ENCODE data around the gene SPATC1L. TPM values are rescaled to one million over a fixed set of nuclear protein-coding genes. Genes with fewer than 3 reads are reported as not detected.

Gene SPATC1L
- polyA plus RNA-seq, 3 donors: 3.3 to 6.7 (median 5.8) TPM

DNA sequence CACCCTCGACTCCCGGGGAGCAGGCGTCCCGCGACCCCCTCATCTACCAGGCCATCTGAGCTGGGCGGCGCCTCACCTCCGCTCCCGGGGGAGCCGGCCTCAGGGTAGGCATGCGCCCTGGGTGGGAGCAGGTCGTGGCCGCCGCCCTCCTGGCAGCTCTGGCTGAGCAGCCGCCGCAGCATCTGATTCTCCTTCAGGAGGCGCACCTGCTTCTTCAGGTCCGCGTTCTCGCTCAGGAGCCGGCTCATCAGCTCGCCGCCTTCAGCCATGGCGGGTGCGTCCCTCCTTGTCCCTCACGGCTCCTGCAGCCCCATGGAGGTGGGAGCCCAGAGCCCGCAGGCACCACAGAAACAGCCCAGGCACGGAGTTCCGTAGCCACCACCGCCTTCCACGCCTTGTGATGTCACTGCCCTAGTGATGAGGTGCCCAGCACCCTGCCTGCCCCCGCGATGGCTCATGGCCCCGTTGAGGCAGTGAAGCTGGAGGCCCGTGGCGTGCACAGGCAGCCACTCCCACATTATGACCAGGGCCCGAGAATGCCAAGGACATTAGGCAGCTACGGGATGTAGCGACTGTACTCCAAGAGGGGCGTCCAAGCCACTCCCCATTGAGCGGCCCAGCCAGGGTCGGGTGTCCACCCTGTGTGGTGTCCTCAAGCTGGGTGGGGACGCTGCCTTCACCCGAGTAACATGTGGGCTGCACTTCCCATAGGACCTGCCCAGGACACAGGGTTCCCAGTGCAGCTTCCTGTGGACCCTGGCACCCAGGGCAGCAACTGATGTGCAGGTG lies 1.5 kb downstream of the SPATC1L start:
- no peak for TF ChIP-seq CTCF (IDR thresholded peaks at IDR 0.05)
- 92% methylated on average over 43 of the region's 44 CpGs for WGBS (ENCODE audit: insufficient coverage)
- Histone ChIP-seq H3K9me3 (replicated peaks in 1 of 2; ENCODE audit: control insufficient read depth in 1 of 2, insufficient read depth in 1 of 2, low read length in 2 of 2) (no peaks in the 10 kb centered on the region), H3K4me2 (replicated peaks; ENCODE audit: extremely low read depth, low read length, poor library complexity, severe bottlenecking) (no peak overlapping the region), H4K20me1 (ENCODE audit: insufficient read depth, low read length) (no peaks in the 10 kb centered on the region), H3K9ac (ENCODE audit: insufficient read depth, low read length, poor library complexity, severe bottlenecking) (no peak overlapping the region), H3K4me3 (replicated peaks in 1 of 3; ENCODE audit: low read depth in 2 of 3, low read length in 3 of 3) (no peak overlapping the region), H3K36me3 (replicated peaks in 1 of 2; ENCODE audit: control insufficient read depth in 1 of 2, insufficient read depth in 2 of 2, low read length in 2 of 2) (no peaks in the 10 kb centered on the region), H3K27ac (ENCODE audit: low read depth in 1 of 2, low read length in 2 of 2) (no peak overlapping the region), H2AFZ (ENCODE audit: insufficient read depth, low read depth, low read length, poor library complexity, severe bottlenecking) (no peak overlapping the region), H3K79me2 (ENCODE audit: insufficient read depth, low read length) (no peaks in the 10 kb centered on the region), H3K4me1 (ENCODE audit: control insufficient read depth in 1 of 2, insufficient read depth in 2 of 2, low read length in 2 of 2) (peaks cover 4 to 5% of the 10 kb centered on the region in 2 donors), H3K27me3 (ENCODE audit: control insufficient read depth in 2 of 2, insufficient read depth in 2 of 2, low read length in 2 of 2) (no peaks in the 10 kb centered on the region)
- H3K36me3 Mint-ChIP-seq: no peaks in the 10 kb centered on the region
- H3K4me3 Mint-ChIP-seq: no peak overlapping the region
- H3K27me3 Mint-ChIP-seq (ENCODE audit: low read depth in 3 of 3): peaks cover 0 to 2% (median under 1%) of the 10 kb centered on the region in 3 donors
- intact Hi-C loops (cut with micrococcal nuclease): loop anchor here in 1 of 2 donors (5.0 to 10.0 kb wide), 2 partner anchors 45 to 142 kb away; partner anchors contain the start of genes C21orf58, LSS and PCNT
- peaks cover 11% of the 10 kb centered on the region for H3K4me1 Mint-ChIP-seq
- DNase-seq: peak in 1 of 3 donors; percentile 20
- H3K27ac Mint-ChIP-seq: no peak overlapping the region
- peaks cover 0 to 9% (median 0%) of the 10 kb centered on the region in 7 donors for H3K9me3 Mint-ChIP-seq

DNA sequence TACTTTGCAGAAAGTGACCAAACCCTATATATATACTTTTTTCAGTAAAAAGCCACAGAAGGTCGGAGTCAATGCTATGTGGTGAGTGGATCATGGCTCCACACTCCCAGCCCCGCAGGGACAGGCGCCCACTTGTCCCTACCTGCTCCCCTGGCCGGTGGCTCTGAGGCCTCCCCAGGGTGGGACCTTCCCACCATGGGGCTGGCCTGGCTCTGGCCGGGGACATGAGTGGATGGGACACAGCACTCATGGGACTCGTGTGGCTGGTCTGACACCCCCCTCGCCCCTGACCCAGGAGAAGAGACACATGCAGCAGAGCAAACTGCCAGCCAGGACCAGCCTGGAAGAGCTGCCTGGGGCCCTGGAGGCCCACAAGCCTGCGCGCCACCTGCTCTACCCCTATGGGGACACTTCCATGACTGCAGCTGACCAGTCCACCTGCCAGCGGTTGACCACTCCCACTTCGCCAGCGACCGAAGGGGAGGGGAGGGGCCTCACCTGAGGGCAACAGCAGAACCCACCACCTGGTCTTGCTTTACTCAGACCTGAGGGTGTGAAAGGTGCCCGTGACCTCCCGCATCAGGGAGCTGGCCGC lies 2.2 kb downstream of the SPATC1L start:
- H3K27me3 Mint-ChIP-seq (ENCODE audit: low read depth in 3 of 3): peaks cover 0 to 2% (median 0%) of the 10 kb centered on the region in 3 donors
- Histone ChIP-seq H4K20me1 (ENCODE audit: insufficient read depth, low read length) (no peaks in the 10 kb centered on the region), H3K27me3 (ENCODE audit: control insufficient read depth in 2 of 2, insufficient read depth in 2 of 2, low read length in 2 of 2) (no peaks in the 10 kb centered on the region), H3K36me3 (replicated peaks in 1 of 2; ENCODE audit: control insufficient read depth in 1 of 2, insufficient read depth in 2 of 2, low read length in 2 of 2) (no peaks in the 10 kb centered on the region), H3K9me3 (replicated peaks in 1 of 2; ENCODE audit: control insufficient read depth in 1 of 2, insufficient read depth in 1 of 2, low read length in 2 of 2) (no peaks in the 10 kb centered on the region), H3K9ac (ENCODE audit: insufficient read depth, low read length, poor library complexity, severe bottlenecking) (no peak overlapping the region), H3K79me2 (ENCODE audit: insufficient read depth, low read length) (no peaks in the 10 kb centered on the region), H2AFZ (ENCODE audit: insufficient read depth, low read depth, low read length, poor library complexity, severe bottlenecking) (no peak overlapping the region), H3K27ac (ENCODE audit: low read depth in 1 of 2, low read length in 2 of 2) (no peak overlapping the region), H3K4me1 (ENCODE audit: control insufficient read depth in 1 of 2, insufficient read depth in 2 of 2, low read length in 2 of 2) (peaks cover 4 to 5% of the 10 kb centered on the region in 2 donors), H3K4me2 (replicated peaks; ENCODE audit: extremely low read depth, low read length, poor library complexity, severe bottlenecking) (no peak overlapping the region), H3K4me3 (replicated peaks in 1 of 3; ENCODE audit: low read depth in 2 of 3, low read length in 3 of 3) (no peak overlapping the region)
- H3K36me3 Mint-ChIP-seq: no peaks in the 10 kb centered on the region
- no peak for DNase-seq
- no peak for TF ChIP-seq CTCF (IDR thresholded peaks at IDR 0.05)
- 94% methylated on average over 7 of the region's 16 CpGs for WGBS (ENCODE audit: insufficient coverage)
- intact Hi-C loops (cut with micrococcal nuclease): loop anchor here in 1 of 2 donors (5.0 to 10.0 kb wide), 2 partner anchors 45 to 143 kb away; partner anchors contain the start of genes C21orf58, LSS and PCNT
- H3K4me3 Mint-ChIP-seq: no peak overlapping the region
- peaks cover 11% of the 10 kb centered on the region for H3K4me1 Mint-ChIP-seq
- peaks cover 0 to 9% (median 0%) of the 10 kb centered on the region in 7 donors for H3K9me3 Mint-ChIP-seq
- peak overlapping the region in 3 of 7 donors; percentile 11 to 53 (median 41) for H3K27ac Mint-ChIP-seq

Data from CD14-positive monocyte (primary cell).